HEK293T (cell line): ENCODE results near the gene FBXL20.

Experiments
- CTCF ChIA-PET: fragments of 350-600 bp; formaldehyde crosslinking; extraction: SDS; loops from one replicate; lab custom pipeline; 2021; ENCODE audit warnings: antibody characterized with exemption, inconsistent platforms; lab: Yijun Ruan, JAX
- POLR2A ChIA-PET: fragments of 350-600 bp; formaldehyde crosslinking; extraction: SDS; loops from one replicate; lab custom pipeline; 2020; ENCODE audit warnings: antibody characterized with exemption, inconsistent platforms; lab: Yijun Ruan, JAX
- DNase-seq: peaks from one replicate; pipeline ENCODE4 v3.0.0; 2012; ENCODE audit warnings: mixed read lengths; ENCODE audit errors: extremely low spot score
- BHLHE40 ChIP-seq: fragments of 450-650 bp; IDR thresholded peaks from 2 replicates; pipeline ENCODE4 v1.6.1; 2016; ENCODE audit warnings: mild to moderate bottlenecking, moderate library complexity, borderline replicate concordance
- ELF4 ChIP-seq: fragments of 450-650 bp; IDR thresholded peaks from 2 replicates; pipeline ENCODE4 v1.6.1; 2017; ENCODE audit warnings: antibody characterized with exemption
- FOXA1 ChIP-seq: fragments of 450-650 bp; IDR thresholded peaks from 2 replicates; pipeline ENCODE4 v1.6.1; 2016; ENCODE audit warnings: mild to moderate bottlenecking
- FOXM1 ChIP-seq: fragments of 450-650 bp; IDR thresholded peaks from 2 replicates; pipeline ENCODE4 v1.6.1; 2017; ENCODE audit warnings: mild to moderate bottlenecking, borderline replicate concordance
- HDGF ChIP-seq: fragments of 450-650 bp; IDR thresholded peaks from 2 replicates; pipeline ENCODE4 v1.6.1; 2017; ENCODE audit warnings: antibody characterized with exemption, borderline replicate concordance
- LEF1 ChIP-seq: fragments of 450-650 bp; IDR thresholded peaks from 2 replicates; pipeline ENCODE4 v1.6.1; 2017; ENCODE audit warnings: mild to moderate bottlenecking, borderline replicate concordance
- NFRKB ChIP-seq: fragments of 450-650 bp; IDR thresholded peaks from 2 replicates; pipeline ENCODE4 v1.6.1; 2016; ENCODE audit warnings: mild to moderate bottlenecking, moderate library complexity
- SP1 ChIP-seq: fragments of 450-650 bp; IDR thresholded peaks from 2 replicates; pipeline ENCODE4 v1.6.1; 2017
- SUZ12 ChIP-seq: fragments of 450-650 bp; IDR thresholded peaks from 2 replicates; pipeline ENCODE4 v1.6.1; 2016; ENCODE audit warnings: mild to moderate bottlenecking
- TARDBP ChIP-seq: fragments of 450-650 bp; IDR thresholded peaks from 2 replicates; pipeline ENCODE4 v1.6.1; 2016
- ZNF384 ChIP-seq: fragments of 450-650 bp; IDR thresholded peaks from 2 replicates; pipeline ENCODE4 v1.6.1; 2016
- TF ChIP-seq, protein P1 (sequence below): fragments of 450-650 bp; IDR thresholded peaks from 2 replicates; pipeline ENCODE4 v1.6.1; 2016

Gene FBXL20

DNA sequence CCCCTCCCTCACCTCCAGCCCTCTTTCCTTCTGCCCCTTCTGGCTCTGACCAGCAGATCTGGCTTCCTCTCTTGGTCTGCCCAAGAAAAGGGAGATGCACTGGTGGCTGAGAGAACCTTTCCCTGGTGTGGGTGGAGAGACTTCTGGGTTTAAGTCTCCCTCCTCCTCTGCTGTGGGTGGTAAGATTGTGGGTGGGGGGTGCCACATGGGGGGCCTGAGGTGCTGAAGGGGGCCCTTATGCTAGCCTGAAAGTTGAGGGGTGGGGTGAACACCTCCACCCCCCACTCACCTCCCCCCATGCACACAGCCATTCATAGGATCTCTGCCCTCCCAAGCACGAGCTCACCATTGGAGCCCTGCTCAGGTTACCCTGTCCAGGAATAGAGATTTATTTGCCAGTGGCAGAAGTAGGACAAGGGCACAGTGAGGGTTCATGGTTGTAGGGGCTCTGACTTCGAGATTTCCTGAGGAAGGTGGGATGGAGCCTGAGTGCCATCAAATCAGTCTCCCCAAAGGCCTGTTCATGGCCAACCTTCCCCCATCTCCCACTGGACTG is 174.0 kb downstream of the FBXL20 start:
- CTCF ChIA-PET: interaction anchor here (1.1 to 1.6 kb wide), 2 partner anchors 8 to 17 kb away, joined by 3 to 8 read pairs; no protein-coding TSS in a partner anchor
- TF ChIP-seq SP1: no peak
- TF ChIP-seq, protein P1, sequence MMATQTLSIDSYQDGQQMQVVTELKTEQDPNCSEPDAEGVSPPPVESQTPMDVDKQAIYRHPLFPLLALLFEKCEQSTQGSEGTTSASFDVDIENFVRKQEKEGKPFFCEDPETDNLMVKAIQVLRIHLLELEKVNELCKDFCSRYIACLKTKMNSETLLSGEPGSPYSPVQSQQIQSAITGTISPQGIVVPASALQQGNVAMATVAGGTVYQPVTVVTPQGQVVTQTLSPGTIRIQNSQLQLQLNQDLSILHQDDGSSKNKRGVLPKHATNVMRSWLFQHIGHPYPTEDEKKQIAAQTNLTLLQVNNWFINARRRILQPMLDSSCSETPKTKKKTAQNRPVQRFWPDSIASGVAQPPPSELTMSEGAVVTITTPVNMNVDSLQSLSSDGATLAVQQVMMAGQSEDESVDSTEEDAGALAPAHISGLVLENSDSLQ: peak; percentile 34; the same call in 1 of the 2 replicates
- POLR2A ChIA-PET: interaction anchor here (1.8 kb wide), 1 partner anchor 28 kb away, joined by 12 read pairs; the partner anchor contains the start of gene RPL19
- DNase-seq: no peak

DNA sequence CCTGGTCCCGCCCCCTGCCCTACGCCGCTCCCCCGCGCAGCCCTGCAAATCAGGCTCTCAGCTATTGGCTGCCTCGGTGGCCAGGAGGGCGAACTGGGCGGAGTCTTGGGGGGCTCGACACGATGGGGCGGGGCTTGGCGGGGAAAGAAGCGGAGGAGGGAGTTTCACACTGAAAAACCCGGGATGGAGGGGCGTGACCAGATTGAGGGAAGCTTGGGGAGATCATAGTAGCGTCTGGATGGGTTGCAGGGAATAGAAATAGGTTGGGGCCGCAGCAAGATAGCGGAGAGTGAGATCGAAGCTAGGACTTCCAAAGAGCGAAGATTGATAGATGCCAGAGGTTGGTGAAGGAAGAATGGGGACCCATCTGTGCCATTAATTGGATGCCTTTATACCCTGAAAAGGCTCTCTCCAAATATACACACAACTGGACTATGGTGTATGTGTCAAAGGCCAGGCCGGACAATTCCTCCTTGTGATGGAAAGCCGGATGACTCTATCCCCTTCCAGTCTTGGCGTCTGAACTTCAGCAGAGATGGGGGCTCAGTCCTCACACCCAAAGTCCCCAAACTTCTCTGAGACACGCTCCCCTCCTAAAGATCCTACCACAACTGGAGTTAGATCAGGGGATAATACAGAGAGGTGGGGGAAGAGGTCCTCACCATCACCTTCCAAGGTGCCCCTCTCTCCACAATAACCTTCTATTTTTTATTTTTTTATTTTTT is 175.3 kb downstream of the FBXL20 start:
- ChIA-PET CTCF (interaction anchor here (0.7 to 1.0 kb wide), 4 partner anchors 9 to 243 kb away, joined by 3 to 5 read pairs (median 4); no protein-coding TSS in a partner anchor), POLR2A (interaction anchor here (1.2 to 1.4 kb wide), 2 partner anchors 21 to 26 kb away, joined by 12 to 18 read pairs; partner anchors contain the start of gene RPL19)
- peak; percentile 83 for DNase-seq
- TF ChIP-seq LEF1: no peak
- TF ChIP-seq, protein P1: peak; percentile 67

DNA sequence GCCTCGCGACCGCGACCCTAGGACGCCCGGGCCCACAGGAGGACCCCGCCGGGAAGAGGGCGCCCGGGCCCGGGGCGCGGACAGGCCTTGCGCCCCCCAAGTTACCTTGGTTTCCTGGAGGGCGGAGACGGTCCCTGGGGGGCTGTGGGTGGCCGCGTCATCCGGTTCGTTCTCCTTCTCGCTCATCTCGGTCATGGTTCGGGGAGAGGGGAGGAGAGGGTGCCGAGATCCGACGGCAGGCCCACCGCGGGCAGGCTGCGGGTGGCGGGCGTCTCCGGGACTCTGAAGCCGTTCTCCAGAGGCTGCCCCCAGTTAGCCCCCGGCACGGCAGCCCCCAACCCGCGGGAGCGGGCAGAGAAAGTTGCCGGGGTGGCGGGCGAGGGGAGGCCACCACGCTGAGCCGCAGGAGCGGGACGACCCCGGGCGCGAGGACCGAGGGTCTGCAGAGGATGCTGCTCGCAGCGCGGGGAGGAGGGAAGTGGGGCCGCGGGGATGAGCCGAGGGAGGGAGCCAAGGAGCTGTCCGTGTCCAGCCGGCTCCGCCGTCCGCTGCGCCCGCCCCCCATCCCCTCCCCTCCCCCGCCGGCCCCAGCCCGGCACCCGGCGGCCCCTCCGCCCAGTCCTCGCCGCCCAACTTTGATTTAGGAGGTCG is 176.0 kb downstream of the FBXL20 start, which contains the start of gene STAC2:
Gene STAC2, minus strand, starts transcription at position 638 of the 651 bp plus-strand sequence. Its CDS starts 443 bp downstream, at position 195.
- POLR2A ChIA-PET: interaction anchor here (1.2 to 1.4 kb wide), 2 partner anchors 20 to 26 kb away, joined by 12 to 18 read pairs; partner anchors contain the start of gene RPL19
- CTCF ChIA-PET: interaction anchor here (0.7 to 1.0 kb wide), 3 partner anchors 10 to 19 kb away, joined by 3 to 5 read pairs (median 5); no protein-coding TSS in a partner anchor
- no peak for TF ChIP-seq ELF4
- no peak for TF ChIP-seq ZNF384
- DNase-seq: no peak

DNA sequence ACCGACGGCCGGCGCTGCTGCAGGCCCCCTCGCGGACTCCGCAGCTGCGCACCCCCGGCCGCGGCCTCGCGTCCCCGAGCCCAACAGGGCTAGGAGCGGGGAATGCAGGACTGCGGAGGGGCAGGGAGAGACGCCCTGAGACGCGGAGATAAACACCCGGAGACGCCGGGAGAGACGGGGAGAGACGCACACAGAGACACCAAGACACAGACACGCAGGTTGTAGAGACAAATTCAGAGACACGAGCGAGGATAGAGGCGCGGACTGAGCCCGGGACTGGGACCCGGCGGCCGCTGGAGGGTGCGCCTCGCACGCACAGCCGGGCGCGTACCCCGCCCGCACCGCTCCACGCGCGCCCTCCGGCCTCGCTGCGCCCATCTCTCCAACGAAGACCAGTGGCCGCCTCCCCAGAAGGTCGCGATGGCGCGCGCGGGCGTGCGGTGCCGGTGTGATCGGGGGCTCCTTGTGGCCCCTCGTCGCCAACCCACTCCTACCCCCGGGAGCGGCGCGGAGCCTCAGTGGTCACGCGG is 176.6 kb downstream of the FBXL20 start:
- TF ChIP-seq, protein P1: no peak
- no peak for TF ChIP-seq FOXA1
- no peak for TF ChIP-seq SP1
- TF ChIP-seq SUZ12: no peak
- no peak for TF ChIP-seq FOXM1
- no peak for TF ChIP-seq HDGF
- no peak for TF ChIP-seq ELF4
- TF ChIP-seq TARDBP: no peak
- TF ChIP-seq LEF1: no peak
- CTCF ChIA-PET: no interaction called here
- no peak for DNase-seq
- POLR2A ChIA-PET: no interaction called here

DNA sequence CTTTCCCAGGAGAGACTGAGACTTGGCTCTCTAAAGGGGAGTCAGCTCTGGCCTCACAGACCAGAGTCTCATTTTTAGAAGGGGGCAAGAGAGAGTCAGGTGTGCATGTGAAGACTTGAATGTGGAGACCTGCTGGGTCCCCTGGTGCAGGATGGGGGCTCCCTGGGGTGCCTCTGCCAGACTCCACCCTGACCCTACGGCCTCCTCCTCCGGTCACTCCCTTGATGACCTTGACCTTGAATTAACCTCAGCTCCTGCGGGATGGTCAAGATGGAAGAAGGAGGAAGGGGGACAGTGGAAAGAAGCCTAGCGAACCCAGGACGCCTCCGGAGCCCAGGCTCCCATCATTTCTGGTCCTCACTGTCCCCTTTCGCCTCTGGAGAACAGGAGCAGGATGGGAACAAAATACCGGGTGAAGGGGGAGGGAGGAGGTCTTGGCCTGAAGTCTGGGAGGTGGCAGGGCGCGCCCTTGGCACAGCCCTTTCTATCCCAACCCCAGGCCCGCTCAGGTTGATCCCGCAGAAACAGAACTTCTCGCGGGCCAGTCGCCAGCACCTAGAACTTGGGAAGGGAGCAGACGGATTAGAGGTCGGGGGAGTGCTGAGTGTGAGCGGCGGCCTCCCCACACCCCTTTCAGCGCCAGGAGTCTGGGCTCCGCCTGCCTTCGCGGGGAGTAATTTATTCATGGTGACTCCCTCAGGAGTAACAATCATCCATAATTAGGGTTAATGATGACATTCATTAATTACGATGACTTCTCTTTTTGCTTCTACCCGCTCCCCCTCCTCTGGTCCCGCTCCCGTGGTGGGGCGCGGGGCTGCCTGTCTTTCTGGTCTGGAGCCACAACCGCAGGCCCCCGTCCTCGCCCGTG is 177.3 kb downstream of the FBXL20 start:
- no peak for DNase-seq
- TF ChIP-seq SUZ12 (no peak), TARDBP (no peak)
- ChIA-PET CTCF (interaction anchor here (0.9 to 1.8 kb wide), 3 partner anchors 8 to 16 kb away, joined by 3 to 14 read pairs (median 3); no protein-coding TSS in a partner anchor), POLR2A (interaction anchor here (1.2 to 1.7 kb wide), 3 partner anchors 15 to 24 kb away, joined by 4 to 18 read pairs (median 8); partner anchors contain the start of gene RPL19)

DNA sequence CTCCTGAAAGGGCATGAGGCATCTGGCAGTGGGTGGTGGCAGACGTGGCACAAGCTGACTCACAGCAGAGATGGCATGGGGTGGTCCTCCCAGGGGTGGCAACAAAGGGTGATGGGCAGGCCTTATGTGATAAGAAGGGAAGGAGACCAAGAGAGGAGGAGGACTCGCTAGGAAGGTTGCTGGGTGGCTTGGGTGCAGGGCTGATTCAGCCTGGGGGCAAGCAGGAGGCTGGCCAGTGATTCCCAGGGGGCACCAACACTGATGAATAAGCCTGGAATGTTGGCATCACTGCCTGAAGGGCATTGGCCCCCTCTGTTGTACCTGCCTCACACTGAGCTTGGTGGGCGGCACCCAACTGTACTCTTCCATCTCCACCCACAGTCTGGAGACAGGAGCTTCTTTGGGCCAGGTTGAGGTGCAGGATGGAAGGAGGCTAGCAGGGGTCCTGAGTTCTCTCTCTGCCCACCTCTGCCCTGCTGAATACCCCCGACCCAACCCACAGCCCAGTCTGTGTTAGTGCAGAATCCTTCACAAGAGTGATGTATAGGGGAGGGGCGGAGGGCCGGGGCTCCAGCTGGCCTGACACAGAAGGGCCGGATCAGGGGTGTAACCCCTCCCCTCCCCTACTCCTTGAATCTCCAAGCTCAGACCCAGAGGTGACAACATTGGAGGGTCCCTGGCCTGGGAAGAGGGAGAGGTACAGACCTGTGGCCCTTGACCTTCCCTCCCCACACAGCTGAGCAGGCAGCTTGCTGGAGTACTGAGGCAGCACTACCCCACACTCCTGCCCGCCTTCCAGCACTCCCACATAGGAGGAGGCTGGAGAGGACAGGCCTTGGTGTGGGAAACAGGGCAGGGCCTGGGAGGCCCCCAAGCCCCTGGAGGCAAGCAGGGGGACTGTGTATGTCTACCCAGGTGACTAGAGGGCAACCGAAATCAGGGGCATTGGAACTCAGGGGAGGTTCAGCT is 178.3 kb downstream of the FBXL20 start:
- no peak for DNase-seq
- TF ChIP-seq BHLHE40 (no peak), NFRKB (no peak), FOXA1 (no peak), SP1 (no peak)
- CTCF ChIA-PET: interaction anchor here (0.9 to 1.8 kb wide), 4 partner anchors 9 to 22 kb away, joined by 3 to 14 read pairs (median 4); no protein-coding TSS in a partner anchor
- POLR2A ChIA-PET: interaction anchor here (0.5 to 1.7 kb wide), 4 partner anchors 14 to 238 kb away, joined by 3 to 18 read pairs (median 6); partner anchors contain the start of genes CDK12 and RPL19
